Nephron (organoid): ENCODE measurements around the gene PIK3R5.
A peak's percentile ranks its signal among the peaks of the same experiment; 100 is the strongest.

ENCODE experiments used
- H3K27ac Mint-ChIP-seq, 3 experiments: 2 replicates each; pipeline ENCODE4 v1.8.0; 2020; ENCODE audit warnings: mixed read lengths in 3 of 3, mild to moderate bottlenecking in 2 of 3, moderate library complexity in 1 of 3
- H3K27me3 Mint-ChIP-seq: 2 replicates; pipeline ENCODE4 v1.8.0; 2021; ENCODE audit warnings: low read depth, mild to moderate bottlenecking, moderate library complexity, mixed read lengths
- H3K36me3 Mint-ChIP-seq: 2 replicates; pipeline ENCODE4 v1.8.0; 2020; ENCODE audit warnings: low read depth, mixed read lengths
- H3K4me1 Mint-ChIP-seq: 2 replicates; pipeline ENCODE4 v1.8.0; 2020; ENCODE audit warnings: mixed read lengths
- H3K4me3 Mint-ChIP-seq, 3 experiments: 2 replicates each; pipeline ENCODE4 v1.8.0; 2020; ENCODE audit warnings: mild to moderate bottlenecking in 3 of 3, mixed read lengths in 3 of 3, moderate library complexity in 2 of 3
- H3K9me3 Mint-ChIP-seq: 2 replicates; pipeline ENCODE4 v1.8.0; 2020; ENCODE audit warnings: mixed read lengths
- TF ChIP-seq, protein P1 (sequence below), 3 experiments: fragments of 200-600 bp; sonication (generic); IDR thresholded peaks; one replicate each; pipeline ENCODE4 v1.5.0; 2021; ENCODE audit warnings: antibody characterized with exemption in 3 of 3; ENCODE audit not compliant: unreplicated experiment in 3 of 3

Gene PIK3R5

DNA sequence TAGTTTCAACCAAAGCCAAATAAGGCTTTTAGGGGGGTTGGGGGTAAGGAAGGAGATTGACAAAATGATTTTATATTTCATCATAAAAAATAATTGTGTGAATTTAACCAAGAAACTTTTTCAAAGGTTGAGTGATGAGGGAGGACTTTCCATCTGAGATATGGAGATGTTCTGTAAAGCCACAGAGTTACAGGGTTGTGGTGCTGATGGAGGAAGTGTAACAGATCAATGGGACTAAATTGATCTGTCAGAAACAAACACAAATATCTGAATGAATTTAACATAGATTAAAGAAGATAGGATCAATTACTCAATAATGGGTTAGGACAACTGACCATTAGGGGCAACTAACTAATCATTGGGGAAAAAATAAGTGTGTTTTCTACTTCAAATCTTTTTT is 14.2 kb upstream of the PIK3R5 start:
- Mint-ChIP-seq H3K27ac (no peak overlapping the region), H3K9me3 (peaks cover 20% of the 10 kb centered on the region), H3K4me1 (no peaks in the 10 kb centered on the region), H3K36me3 (no peaks in the 10 kb centered on the region), H3K4me3 (no peak overlapping the region), H3K27me3 (no peaks in the 10 kb centered on the region)
- TF ChIP-seq, protein P1, sequence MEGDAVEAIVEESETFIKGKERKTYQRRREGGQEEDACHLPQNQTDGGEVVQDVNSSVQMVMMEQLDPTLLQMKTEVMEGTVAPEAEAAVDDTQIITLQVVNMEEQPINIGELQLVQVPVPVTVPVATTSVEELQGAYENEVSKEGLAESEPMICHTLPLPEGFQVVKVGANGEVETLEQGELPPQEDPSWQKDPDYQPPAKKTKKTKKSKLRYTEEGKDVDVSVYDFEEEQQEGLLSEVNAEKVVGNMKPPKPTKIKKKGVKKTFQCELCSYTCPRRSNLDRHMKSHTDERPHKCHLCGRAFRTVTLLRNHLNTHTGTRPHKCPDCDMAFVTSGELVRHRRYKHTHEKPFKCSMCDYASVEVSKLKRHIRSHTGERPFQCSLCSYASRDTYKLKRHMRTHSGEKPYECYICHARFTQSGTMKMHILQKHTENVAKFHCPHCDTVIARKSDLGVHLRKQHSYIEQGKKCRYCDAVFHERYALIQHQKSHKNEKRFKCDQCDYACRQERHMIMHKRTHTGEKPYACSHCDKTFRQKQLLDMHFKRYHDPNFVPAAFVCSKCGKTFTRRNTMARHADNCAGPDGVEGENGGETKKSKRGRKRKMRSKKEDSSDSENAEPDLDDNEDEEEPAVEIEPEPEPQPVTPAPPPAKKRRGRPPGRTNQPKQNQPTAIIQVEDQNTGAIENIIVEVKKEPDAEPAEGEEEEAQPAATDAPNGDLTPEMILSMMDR (IDR thresholded peaks at IDR 0.05; ENCODE audit: unreplicated experiment in 3 of 3) = no peak

DNA sequence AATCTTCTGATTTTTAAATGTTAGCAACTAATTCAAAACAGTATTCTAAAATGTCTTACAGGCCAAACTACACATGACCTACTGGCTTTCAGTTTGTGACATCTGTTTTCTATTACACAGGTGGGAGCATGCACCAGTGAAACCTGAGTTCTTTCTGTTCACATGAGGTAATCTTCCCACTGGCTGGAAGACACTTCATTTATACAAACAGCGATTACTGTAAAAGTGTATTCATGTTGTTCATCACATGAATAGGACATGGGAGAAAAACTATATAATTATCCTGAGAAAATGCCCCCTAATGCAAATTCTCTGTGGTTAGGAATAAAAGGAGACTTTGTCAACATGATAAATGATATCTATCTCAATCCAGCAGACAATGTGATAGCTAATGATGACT is 11.1 kb upstream of the PIK3R5 start:
- H3K27me3 Mint-ChIP-seq = no peaks in the 10 kb centered on the region
- TF ChIP-seq, protein P1 (IDR thresholded peaks at IDR 0.05; ENCODE audit: unreplicated experiment in 3 of 3) = no peak
- no peak overlapping the region for H3K4me3 Mint-ChIP-seq
- H3K9me3 Mint-ChIP-seq = peaks cover 19% of the 10 kb centered on the region
- no peak overlapping the region for H3K27ac Mint-ChIP-seq
- no peaks in the 10 kb centered on the region for H3K36me3 Mint-ChIP-seq
- H3K4me1 Mint-ChIP-seq = no peaks in the 10 kb centered on the region

DNA sequence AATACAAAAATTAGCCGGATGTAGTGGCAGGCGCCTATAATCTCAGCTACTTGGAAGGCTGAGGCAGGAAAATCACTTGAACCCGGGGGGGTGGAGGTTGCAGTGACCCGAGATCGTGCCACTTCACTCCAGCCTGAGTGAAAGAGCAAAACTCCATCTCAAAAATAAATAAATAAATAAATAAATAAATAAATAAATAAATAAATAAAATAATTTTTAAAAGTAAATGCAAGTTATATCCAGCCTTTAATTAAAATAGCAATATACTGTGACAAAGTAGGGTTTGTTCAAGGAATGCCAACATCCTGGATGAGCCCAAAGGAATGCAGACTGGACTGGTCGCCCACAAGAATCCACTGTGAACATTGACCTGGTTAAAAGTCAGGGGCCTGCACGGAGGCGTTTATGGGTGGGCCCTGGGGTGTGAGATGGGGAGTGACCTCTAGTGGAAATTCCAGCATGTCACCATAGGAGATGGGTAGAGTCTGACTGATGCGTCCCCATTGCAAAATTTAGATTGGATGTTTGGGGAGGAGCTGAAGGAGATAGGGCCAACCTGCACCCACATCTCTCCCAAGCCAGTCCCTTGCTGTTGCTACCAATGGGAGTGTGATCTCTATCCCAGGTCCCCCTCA is 9.7 kb upstream of the PIK3R5 start:
- Mint-ChIP-seq H3K9me3 (peaks cover 23% of the 10 kb centered on the region), H3K27me3 (no peaks in the 10 kb centered on the region), H3K4me3 (no peak overlapping the region), H3K27ac (no peak overlapping the region), H3K4me1 (no peaks in the 10 kb centered on the region), H3K36me3 (no peaks in the 10 kb centered on the region)
- TF ChIP-seq, protein P1 (IDR thresholded peaks at IDR 0.05; ENCODE audit: unreplicated experiment in 3 of 3) = no peak

DNA sequence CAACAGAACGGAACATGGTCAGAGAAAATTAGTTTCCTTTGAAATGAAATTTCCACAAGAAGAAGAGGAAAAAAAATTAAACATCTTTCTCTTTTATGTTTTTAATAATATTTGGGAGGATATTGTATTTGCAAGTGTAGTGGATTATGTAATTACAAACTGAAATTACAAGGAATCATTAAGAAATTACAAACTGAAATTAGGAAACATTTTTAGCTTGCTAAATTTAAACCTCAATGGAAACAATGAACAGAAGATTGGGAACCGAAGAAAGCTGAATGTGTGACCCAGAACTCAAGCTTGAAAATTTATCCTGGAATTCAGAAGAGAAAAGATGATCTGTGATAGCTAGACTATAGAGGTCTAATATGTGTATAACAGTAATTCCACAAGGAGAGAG is 4.4 kb upstream of the PIK3R5 start:
- Mint-ChIP-seq H3K36me3 (no peaks in the 10 kb centered on the region), H3K27me3 (peaks cover 31% of the 10 kb centered on the region)

DNA sequence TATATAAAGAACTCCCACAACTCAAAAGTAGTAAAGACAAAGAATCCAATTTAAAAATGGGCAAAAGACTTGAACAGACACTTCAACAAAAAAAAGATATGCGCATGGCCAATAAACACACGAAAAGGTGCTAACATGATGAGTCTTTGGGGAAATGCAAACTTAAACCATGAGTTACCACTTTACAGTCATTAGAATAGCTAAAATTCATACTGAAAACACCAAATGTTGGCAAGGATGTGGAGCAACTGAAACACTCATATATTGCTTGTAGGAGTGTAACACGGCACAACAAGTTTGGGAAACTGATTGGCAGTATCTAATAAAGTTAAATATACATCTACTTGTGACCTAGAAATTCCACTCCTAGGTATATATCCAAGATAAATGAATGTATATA is 3.0 kb upstream of the PIK3R5 start:
- H3K27ac Mint-ChIP-seq = no peak overlapping the region
- peaks cover 3% of the 10 kb centered on the region for H3K36me3 Mint-ChIP-seq
- H3K4me1 Mint-ChIP-seq = no peaks in the 10 kb centered on the region
- H3K4me3 Mint-ChIP-seq = no peak overlapping the region
- TF ChIP-seq, protein P1 (IDR thresholded peaks at IDR 0.05; ENCODE audit: unreplicated experiment in 3 of 3) = no peak
- H3K9me3 Mint-ChIP-seq = peaks cover 29% of the 10 kb centered on the region
- peaks cover 43% of the 10 kb centered on the region for H3K27me3 Mint-ChIP-seq

More for the DNA sequence above, 4.4 kb upstream of the PIK3R5 start:
- TF ChIP-seq, protein P1 (IDR thresholded peaks at IDR 0.05; ENCODE audit: unreplicated experiment in 3 of 3) = no peak
- Mint-ChIP-seq H3K4me3 (no peak overlapping the region), H3K4me1 (no peaks in the 10 kb centered on the region), H3K9me3 (peaks cover 29% of the 10 kb centered on the region), H3K27ac (no peak overlapping the region)

DNA sequence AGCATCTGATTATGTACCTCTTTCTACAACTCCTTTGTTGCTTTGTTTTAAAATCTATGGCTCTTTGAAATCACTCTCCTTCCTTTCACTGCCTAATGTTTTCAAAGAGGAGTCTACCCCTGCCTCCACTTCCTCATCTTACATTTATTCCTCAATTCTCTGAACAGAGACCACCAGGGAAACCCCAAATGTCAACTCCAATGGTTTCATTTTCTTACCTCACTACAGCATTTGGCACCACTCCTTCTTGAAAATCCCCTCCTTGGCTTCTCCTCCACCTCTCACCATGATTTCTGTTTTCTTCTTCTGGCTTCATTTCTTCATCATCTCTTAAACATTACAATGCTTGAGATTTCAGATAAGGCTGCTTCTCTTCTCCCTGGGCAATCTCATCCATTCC is 2.4 kb upstream of the PIK3R5 start:
- no peak overlapping the region for H3K27ac Mint-ChIP-seq
- peaks cover 50% of the 10 kb centered on the region for H3K27me3 Mint-ChIP-seq
- H3K4me3 Mint-ChIP-seq = peak overlapping the region in 1 of 3 experiments; percentile 2
- TF ChIP-seq, protein P1 (IDR thresholded peaks at IDR 0.05; ENCODE audit: unreplicated experiment in 3 of 3) = no peak
- peaks cover 29% of the 10 kb centered on the region for H3K9me3 Mint-ChIP-seq
- no peaks in the 10 kb centered on the region for H3K4me1 Mint-ChIP-seq
- H3K36me3 Mint-ChIP-seq = peaks cover 3% of the 10 kb centered on the region
